ENCODE measurements around the gene C16orf96.

The C16orf96 gene

DNA sequence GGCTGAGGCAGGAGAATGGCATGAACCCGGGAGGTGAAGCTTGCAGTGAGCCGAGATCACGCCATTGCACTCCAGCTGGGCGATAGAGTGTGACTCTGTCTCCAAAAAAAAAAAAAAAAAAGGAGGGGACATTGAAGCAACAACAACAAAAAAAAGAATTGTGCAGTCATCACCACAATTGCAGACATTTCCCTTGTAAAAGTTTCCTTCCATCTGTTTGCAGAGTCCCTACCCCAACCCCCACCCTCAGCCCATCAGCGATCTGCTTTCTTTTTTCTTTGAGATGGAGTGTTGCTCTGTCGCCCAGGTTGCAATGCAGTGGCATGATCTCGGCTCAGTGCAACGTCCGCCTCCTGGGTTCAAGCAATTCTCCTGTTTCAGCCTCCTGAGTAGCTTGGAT lies 72.1 kb downstream of the C16orf96 start:
- TF ChIP-seq EP300 (IDR thresholded peaks at IDR 0.05; ENCODE audit: borderline replicate concordance) (no peak), NFIC (IDR thresholded peaks at IDR 0.05) (no peak), YY1 (IDR thresholded peaks at IDR 0.05; ENCODE audit: low read depth) (no peak), TAF1 (IDR thresholded peaks at IDR 0.05; ENCODE audit: low read depth) (no peak)
- TF ChIP-seq, protein P1, sequence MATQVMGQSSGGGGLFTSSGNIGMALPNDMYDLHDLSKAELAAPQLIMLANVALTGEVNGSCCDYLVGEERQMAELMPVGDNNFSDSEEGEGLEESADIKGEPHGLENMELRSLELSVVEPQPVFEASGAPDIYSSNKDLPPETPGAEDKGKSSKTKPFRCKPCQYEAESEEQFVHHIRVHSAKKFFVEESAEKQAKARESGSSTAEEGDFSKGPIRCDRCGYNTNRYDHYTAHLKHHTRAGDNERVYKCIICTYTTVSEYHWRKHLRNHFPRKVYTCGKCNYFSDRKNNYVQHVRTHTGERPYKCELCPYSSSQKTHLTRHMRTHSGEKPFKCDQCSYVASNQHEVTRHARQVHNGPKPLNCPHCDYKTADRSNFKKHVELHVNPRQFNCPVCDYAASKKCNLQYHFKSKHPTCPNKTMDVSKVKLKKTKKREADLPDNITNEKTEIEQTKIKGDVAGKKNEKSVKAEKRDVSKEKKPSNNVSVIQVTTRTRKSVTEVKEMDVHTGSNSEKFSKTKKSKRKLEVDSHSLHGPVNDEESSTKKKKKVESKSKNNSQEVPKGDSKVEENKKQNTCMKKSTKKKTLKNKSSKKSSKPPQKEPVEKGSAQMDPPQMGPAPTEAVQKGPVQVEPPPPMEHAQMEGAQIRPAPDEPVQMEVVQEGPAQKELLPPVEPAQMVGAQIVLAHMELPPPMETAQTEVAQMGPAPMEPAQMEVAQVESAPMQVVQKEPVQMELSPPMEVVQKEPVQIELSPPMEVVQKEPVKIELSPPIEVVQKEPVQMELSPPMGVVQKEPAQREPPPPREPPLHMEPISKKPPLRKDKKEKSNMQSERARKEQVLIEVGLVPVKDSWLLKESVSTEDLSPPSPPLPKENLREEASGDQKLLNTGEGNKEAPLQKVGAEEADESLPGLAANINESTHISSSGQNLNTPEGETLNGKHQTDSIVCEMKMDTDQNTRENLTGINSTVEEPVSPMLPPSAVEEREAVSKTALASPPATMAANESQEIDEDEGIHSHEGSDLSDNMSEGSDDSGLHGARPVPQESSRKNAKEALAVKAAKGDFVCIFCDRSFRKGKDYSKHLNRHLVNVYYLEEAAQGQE (IDR thresholded peaks at IDR 0.05; ENCODE audit: low read depth) = no peak

DNA sequence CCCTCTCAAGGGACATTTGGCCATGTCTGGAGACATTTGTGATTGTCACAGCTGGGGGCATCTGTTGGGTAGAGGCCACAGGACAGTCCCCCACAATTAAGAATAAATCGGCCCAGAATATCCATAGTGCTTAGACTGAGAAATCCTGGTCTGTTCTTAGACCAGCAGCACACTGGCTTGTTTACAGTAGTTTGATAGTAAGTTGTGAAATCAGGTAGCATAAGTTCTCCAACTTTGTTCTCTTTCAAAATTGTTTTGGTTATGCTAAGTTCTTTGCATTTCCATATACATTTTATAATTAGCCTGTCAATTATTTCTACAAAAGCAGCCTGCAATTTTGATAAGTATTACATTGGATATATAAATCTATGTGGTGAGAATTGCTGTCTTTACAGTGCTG lies 75.3 kb downstream of the C16orf96 start:
- no peak for TF ChIP-seq CEBPB (IDR thresholded peaks at IDR 0.05)
- no peak for TF ChIP-seq EP300 (IDR thresholded peaks at IDR 0.05; ENCODE audit: borderline replicate concordance)
- no peak for TF ChIP-seq NFIC (IDR thresholded peaks at IDR 0.05)
- TF ChIP-seq RAD21 (IDR thresholded peaks at IDR 0.05; ENCODE audit: low read depth) = no peak
- TF ChIP-seq, protein P1 (IDR thresholded peaks at IDR 0.05; ENCODE audit: low read depth) = no peak
- no peak for TF ChIP-seq TCF12 (IDR thresholded peaks at IDR 0.05; ENCODE audit: low read depth)
- no peak for TF ChIP-seq TAF1 (IDR thresholded peaks at IDR 0.05; ENCODE audit: low read depth)
- TF ChIP-seq EGR1 (IDR thresholded peaks at IDR 0.05) = no peak

DNA sequence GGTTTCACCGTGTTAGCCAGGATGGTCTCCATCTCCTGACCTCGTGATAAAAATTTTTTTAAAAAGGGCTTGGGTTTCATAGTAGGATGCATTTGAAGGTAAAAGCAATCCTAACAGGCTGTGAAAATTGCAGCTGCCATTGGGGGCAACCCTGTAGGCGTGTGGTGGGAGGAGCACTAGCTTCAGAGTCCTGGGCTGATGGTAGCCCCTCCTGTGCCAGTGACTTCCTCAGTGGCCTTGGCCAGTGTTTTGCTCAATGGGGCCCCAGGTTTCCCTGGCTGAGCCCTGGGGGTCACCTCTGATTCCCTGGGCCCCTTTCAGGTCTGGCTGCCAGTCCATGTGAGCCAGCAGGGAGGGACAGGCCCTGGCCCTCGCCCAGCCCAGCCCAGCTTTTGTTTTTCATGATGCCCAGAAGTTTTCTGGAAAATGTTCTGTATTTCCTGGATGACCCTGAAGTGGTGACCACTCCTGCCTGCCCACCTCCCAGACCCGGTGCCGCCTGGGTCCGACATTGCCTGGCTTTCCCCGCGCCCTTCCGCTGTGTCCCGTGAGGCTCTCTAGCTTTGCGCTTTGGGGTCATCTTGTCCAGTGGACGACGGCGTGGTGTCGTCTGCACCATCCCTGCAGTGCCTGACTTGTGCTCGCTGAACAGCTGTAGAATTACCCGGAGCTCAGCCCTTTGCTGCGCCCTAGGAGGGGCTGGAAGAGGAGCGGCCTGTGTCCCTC lies 77.9 kb downstream of the C16orf96 start:
- TF ChIP-seq EGR1 (IDR thresholded peaks at IDR 0.05) = no peak

DNA sequence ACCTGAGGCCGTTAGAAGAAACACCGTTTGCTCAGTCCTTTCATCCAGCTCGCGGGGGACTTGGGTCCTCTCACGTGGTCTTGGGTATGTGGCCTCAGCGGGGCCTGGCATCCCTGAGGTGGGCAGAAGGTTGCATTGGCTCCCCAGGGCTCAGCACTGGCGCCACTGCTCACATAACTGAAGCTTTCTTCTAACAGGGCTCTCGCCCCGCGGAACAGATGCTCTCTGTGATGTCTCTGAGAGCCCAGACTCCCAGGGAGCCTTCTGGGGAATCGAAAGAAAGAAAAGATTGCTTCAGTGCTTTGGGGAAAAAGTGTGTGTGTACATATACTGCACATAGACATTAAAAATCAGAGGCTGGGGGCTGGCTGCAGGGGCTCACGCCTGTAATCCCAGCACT lies 78.6 kb downstream of the C16orf96 start:
- TF ChIP-seq, protein P2, sequence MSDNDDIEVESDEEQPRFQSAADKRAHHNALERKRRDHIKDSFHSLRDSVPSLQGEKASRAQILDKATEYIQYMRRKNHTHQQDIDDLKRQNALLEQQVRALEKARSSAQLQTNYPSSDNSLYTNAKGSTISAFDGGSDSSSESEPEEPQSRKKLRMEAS (IDR thresholded peaks at IDR 0.05) = no peak
- no peak for TF ChIP-seq CEBPB (IDR thresholded peaks at IDR 0.05)
- TF ChIP-seq TEAD4 (IDR thresholded peaks at IDR 0.05) = no peak
- TF ChIP-seq YY1 (IDR thresholded peaks at IDR 0.05; ENCODE audit: low read depth) = no peak
- no peak for TF ChIP-seq EGR1 (IDR thresholded peaks at IDR 0.05)
- no peak for TF ChIP-seq EP300 (IDR thresholded peaks at IDR 0.05; ENCODE audit: borderline replicate concordance)
- no peak for TF ChIP-seq ZBTB7A (IDR thresholded peaks at IDR 0.05; ENCODE audit: low read depth)
- TF ChIP-seq CREB1 (IDR thresholded peaks at IDR 0.05; ENCODE audit: low read depth) = no peak
- TF ChIP-seq FOXM1 (IDR thresholded peaks at IDR 0.05; ENCODE audit: borderline replicate concordance, low read depth) = no peak
- TF ChIP-seq, protein P1 (IDR thresholded peaks at IDR 0.05; ENCODE audit: low read depth) = no peak
- no peak for TF ChIP-seq TCF12 (IDR thresholded peaks at IDR 0.05; ENCODE audit: low read depth)
- TF ChIP-seq TAF1 (IDR thresholded peaks at IDR 0.05; ENCODE audit: low read depth) = no peak
- TF ChIP-seq, protein P3, sequence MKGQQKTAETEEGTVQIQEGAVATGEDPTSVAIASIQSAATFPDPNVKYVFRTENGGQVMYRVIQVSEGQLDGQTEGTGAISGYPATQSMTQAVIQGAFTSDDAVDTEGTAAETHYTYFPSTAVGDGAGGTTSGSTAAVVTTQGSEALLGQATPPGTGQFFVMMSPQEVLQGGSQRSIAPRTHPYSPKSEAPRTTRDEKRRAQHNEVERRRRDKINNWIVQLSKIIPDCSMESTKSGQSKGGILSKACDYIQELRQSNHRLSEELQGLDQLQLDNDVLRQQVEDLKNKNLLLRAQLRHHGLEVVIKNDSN (IDR thresholded peaks at IDR 0.05) = no peak
- no peak for TF ChIP-seq NFIC (IDR thresholded peaks at IDR 0.05)
- TF ChIP-seq RAD21 (IDR thresholded peaks at IDR 0.05; ENCODE audit: low read depth) = no peak

DNA sequence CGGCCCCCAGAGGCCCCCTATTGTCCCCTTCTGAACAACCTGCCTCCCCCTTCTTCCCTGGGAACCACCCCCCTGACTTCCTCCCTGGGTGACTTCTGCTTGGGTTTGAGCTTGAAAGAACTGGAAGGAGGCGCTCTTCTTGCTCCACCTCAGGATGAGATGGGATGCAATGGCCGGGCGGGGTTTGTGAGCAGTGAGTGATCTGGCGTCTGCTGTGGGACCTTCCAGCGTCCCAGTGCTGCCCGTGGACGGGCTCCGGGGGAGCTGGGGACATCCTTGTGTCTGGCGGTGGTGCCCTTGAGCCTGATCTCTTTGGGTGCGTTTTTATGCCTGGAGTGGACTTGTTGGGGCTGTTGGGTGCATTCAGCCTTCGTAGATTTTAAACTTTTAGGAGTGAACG lies 80.1 kb downstream of the C16orf96 start:
- TF ChIP-seq RAD21 (IDR thresholded peaks at IDR 0.05; ENCODE audit: low read depth) (no peak), EGR1 (IDR thresholded peaks at IDR 0.05) (no peak), CREB1 (IDR thresholded peaks at IDR 0.05; ENCODE audit: low read depth) (no peak), TAF1 (IDR thresholded peaks at IDR 0.05; ENCODE audit: low read depth) (no peak), YY1 (IDR thresholded peaks at IDR 0.05; ENCODE audit: low read depth) (no peak), TEAD4 (IDR thresholded peaks at IDR 0.05) (no peak), EP300 (IDR thresholded peaks at IDR 0.05; ENCODE audit: borderline replicate concordance) (no peak), FOXM1 (IDR thresholded peaks at IDR 0.05; ENCODE audit: borderline replicate concordance, low read depth) (no peak), TCF12 (IDR thresholded peaks at IDR 0.05; ENCODE audit: low read depth) (no peak), NFIC (IDR thresholded peaks at IDR 0.05) (no peak), ZBTB7A (IDR thresholded peaks at IDR 0.05; ENCODE audit: low read depth) (no peak), CEBPB (IDR thresholded peaks at IDR 0.05) (no peak)
- TF ChIP-seq, protein P1 (IDR thresholded peaks at IDR 0.05; ENCODE audit: low read depth) = no peak
- TF ChIP-seq, protein P3 (IDR thresholded peaks at IDR 0.05) = no peak
- TF ChIP-seq, protein P2 (IDR thresholded peaks at IDR 0.05) = no peak
